ENCODE measurements around the gene ZNF787.

Gene ZNF787

DNA sequence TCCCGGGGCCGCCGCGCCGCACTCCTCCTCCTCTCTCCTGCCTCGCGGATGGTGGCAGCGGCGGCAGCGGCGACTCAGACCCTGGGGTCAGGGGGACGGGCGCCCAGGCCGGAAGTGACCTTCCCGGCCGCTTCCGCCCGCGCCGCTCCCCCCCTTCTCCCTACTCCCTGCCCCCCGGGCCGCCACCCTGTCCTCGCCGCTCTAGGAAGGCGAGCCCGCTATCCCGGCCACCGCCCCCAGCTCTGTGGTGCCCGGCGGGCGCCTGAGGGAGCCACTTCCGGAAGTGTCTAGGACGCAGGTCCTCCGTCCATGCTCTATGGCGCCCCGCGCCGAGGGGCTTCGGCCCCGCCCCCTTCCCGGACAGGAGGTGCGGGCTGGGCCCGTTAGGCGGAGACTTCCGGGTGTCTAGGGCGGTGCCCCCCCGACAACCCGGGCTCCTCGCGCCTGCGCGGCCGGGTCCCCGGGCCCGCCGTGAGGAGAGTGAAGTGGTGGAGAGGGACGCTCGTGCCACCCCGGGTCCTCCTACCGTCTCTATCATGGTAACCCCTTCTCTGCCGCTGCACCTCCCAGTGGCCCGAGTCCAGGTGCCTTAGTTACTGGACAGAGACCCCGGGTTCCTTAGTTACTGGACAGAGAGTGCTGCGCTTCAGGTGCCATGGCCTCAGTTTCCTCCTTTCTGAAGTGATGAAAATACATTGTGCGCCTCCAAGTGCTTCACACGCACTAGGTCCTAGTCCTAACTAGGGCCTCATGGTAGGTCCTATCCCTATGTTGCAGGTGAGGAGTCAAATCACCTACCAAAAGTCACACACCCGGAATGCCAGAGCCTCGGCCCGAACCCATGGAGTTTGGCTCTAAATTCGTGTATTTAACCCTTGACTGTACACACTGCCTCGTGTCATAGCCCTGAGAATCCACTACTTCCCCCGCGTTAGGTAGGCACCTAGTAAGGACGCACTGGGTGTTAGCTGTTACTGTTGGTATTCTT, at the start of gene ZNF787:
Gene ZNF787, minus strand, starts transcription at position 116 of the 988 bp plus-strand sequence. CDS start 18,078 bp downstream, outside the sequence.
- DNase-seq (ENCODE audit: insufficient read length, low spot score) (peak; percentile 69), FAIRE-seq (no peak)
- TF ChIP-seq, protein P1, sequence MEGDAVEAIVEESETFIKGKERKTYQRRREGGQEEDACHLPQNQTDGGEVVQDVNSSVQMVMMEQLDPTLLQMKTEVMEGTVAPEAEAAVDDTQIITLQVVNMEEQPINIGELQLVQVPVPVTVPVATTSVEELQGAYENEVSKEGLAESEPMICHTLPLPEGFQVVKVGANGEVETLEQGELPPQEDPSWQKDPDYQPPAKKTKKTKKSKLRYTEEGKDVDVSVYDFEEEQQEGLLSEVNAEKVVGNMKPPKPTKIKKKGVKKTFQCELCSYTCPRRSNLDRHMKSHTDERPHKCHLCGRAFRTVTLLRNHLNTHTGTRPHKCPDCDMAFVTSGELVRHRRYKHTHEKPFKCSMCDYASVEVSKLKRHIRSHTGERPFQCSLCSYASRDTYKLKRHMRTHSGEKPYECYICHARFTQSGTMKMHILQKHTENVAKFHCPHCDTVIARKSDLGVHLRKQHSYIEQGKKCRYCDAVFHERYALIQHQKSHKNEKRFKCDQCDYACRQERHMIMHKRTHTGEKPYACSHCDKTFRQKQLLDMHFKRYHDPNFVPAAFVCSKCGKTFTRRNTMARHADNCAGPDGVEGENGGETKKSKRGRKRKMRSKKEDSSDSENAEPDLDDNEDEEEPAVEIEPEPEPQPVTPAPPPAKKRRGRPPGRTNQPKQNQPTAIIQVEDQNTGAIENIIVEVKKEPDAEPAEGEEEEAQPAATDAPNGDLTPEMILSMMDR (IDR thresholded peaks at IDR 0.05; ENCODE audit: insufficient read depth, missing control alignments) = no peak

DNA sequence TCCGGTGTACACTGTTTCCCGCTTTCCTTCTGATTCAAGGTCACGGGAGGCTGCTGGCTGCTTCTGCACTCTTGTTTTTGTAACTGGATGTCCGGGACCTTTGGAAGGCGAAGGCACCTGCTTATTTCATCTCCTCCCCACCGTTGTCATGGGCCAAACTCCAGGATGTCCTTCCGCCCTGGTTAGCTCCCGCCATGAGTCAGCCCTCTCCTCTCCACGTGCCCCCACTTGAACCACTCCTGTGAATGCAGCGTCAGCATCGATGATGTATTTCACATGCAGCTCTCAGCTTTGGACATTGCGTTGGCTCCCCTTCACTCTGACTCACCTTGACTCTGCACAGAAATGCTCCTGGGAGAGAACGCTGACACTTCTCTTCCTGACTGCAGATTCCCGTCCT, 49.2 kb upstream of the ZNF787 start:
- FAIRE-seq = no peak
- TF ChIP-seq, protein P1 (IDR thresholded peaks at IDR 0.05; ENCODE audit: insufficient read depth, missing control alignments) = no peak

DNA sequence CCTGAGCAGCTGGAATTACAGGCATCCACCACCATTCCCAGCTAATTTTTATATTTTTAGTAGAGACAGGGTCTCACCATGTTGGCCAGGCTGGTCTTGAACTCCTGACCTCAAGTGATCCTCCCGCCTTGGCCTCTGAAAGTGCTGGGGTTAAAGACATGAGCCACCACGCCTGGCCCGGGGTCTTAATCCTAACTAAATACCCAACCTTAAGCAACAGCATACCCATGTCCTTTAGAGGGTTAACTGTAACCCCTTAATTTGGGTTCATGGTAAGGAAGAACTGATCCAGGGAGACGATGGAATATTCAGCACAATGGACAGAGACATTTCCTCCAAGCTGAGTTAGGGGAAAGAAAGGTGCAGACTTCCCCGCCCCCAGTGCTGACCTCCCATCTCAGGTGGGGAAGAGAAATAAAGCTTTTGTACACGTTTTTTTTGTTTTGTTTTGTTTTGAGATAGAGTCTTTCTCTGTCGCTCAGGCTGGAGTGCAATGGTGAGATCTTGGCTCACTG, 46.0 kb upstream of the ZNF787 start:
- FAIRE-seq = no peak
- TF ChIP-seq, protein P1 (IDR thresholded peaks at IDR 0.05; ENCODE audit: insufficient read depth, missing control alignments) = no peak
- DNase-seq (ENCODE audit: insufficient read length, low spot score) = no peak

More for the DNA sequence above, 49.2 kb upstream of the ZNF787 start:
- no peak for DNase-seq (ENCODE audit: insufficient read length, low spot score)

DNA sequence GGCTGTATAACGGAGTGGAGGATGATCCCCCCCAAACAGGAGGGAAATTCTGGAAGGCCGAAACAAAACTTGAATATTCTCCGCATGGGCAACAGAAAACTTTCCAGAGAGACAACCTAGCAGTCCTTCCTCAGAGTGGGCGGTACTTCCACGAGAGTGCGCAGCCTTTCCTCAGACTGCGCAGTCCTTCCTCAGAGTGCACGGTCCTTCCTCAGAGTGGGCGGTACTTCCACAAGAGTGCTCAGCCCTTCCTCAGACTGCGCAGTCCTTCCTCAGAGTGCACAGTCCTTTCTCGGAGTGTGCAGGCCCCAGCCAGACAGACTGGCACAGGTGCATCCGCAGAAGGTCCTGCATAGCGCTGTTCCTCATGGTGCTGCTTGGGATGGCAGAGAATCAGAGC, 42.0 kb upstream of the ZNF787 start:
- FAIRE-seq (no peak), DNase-seq (ENCODE audit: insufficient read length, low spot score) (no peak)
- TF ChIP-seq, protein P1 (IDR thresholded peaks at IDR 0.05; ENCODE audit: insufficient read depth, missing control alignments) = no peak

DNA sequence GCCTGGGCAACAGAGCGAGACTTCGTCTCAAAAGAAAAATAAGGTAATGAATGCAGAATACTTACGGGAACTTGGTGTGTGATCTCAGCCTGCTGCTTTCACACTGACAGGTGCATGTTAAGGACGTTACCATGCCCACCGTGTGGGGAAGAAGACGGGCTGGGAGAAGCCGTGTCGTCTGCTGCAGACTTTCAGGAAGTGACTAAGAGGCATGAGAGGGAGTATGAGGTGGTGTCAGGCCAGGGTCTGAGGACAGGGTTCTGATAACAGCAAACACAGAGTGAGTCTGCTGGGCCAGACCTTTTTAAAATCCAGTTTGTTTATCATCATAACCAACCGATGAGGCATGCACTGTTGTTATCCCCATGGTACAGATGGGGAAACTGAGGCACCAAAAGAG, 41.2 kb upstream of the ZNF787 start:
- TF ChIP-seq, protein P1 (IDR thresholded peaks at IDR 0.05; ENCODE audit: insufficient read depth, missing control alignments) = no peak
- FAIRE-seq = no peak
- no peak for DNase-seq (ENCODE audit: insufficient read length, low spot score)

DNA sequence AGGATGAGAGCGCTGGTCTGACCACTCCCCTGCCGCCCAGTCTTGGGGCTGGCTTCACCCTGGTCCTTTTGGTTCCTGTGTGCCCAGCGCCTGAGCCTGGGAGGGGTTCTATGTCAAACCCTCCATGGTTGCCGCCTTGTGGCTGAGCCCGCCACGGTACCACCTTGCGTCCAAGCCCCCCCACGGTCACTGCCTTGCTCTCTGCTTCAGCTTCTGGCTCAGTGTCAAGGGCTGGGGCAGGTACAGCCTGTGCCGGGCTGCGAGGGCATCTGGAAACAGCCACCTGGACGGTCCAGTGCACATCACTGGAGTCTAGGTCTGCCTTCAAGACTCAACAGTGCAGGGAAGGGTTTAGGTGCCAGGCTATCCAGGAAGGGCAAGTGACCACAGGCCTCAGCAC, 40.4 kb upstream of the ZNF787 start:
- no peak for FAIRE-seq
- TF ChIP-seq, protein P1 (IDR thresholded peaks at IDR 0.05; ENCODE audit: insufficient read depth, missing control alignments) = no peak
- no peak for DNase-seq (ENCODE audit: insufficient read length, low spot score)
